Erythroblast (primary cell): ENCODE measurements around the gene DPY19L3.

Experiments
- GATA1 ChIP-seq: IDR thresholded peaks from 2 replicates; pipeline ENCODE4 v1.6.1; 2011; ENCODE audit warnings: low read depth, mild to moderate bottlenecking, control low read depth, low read length, moderate library complexity
- POLR2A ChIP-seq: IDR thresholded peaks from 2 replicates; pipeline ENCODE4 v1.6.1; 2011; ENCODE audit warnings: mild to moderate bottlenecking, low read length

- no peak for TF ChIP-seq POLR2A
- TF ChIP-seq GATA1: no peak
Measured at GRCh38 chr19:32372726-32373517, 32.6 kb upstream of the DPY19L3 start.
